NOMO-1 treated with DMSO at 0.1 percent for 48 hours (cell line): ENCODE data around the gene FETUB.
"Not testable (repeated sequence)": the region's sequence is repeated elsewhere in the genome, so short reads cannot be mapped to it uniquely, and the experiment has no call there.

Experiments
- DNase-seq: peaks from one replicate; lab custom pipeline; 2025; ENCODE audit not compliant: unreplicated experiment; lab: John Stamatoyannopoulos, UW

FETUB gene

DNA sequence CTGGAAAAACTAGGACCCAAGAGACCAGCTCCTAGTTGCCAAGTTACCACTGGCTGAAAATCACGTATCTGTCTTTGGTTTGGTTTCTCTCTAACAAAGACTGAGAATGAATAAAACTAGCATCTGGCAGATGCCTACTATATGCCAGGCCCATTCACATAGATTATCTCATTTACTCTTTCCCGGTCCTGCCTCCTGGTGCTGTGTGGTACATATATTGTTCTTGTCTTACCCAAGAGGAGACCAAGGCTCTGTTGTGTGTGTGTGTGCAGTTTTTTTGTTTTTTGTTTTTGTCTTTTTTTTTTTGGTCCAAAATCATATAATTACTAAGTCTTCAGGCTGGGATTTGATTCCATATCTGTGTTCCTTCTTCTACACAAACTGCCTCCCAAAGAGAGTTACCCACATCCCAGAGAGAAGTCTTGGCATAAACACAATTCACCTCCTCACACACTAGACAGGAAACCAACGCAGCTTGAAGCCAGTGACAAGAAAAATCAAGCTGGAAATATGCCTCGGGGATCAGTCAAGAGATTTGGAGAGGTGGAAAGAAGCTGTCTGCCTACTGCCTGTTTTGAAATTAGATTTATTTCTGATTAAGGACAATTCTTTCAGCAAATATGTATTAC lies 26.4 kb upstream of the FETUB start:
- no peak for DNase-seq

GRCh38 chr3:186614266-186614596 lies 26.0 kb upstream of the FETUB start:
- no peak for DNase-seq

DNA sequence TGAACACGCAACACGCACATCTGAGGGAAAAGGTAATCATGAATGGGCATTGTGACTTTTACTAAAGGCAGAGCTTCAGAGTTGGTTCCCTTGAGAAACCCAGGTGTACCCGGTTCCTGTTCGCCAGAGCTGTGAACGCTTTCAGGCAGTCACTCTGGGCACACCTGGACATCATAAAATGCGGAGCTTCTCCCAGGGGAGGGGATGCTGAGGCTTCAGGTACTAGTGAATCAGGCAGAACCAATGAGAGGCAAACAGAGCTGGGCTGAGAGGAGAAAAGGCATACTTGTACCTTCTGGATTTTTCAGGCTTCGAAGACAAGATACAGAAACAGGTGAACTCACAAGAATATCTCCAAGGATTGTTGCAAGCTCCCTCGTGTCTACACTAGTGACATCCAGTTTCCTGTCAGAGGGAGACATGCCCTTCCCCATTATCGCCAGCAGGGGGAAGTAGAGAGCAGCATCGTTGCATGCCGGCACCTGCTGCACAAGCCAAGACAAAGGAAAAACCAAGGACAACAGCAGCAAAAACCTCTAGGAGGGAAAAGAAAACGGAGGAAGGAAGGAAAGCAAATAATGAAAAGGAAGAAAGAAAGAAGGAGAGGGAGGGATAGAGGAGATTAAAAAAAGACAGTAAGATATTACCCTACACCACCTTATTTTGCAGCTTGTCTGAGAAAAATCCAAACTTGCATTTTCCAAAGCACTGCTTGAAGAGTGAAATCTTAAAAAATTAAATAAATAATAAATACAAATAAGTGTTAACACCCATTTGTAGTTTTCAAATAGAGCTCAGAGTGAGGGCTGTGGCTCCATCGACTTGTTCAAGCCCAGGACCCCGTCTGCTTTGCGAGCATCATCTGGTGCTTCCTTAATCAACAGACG lies 25.4 kb upstream of the FETUB start:
- peak; percentile 76 for DNase-seq

- DNase-seq = no peak
Observed at GRCh38 chr3:186616299-186616617, 23.9 kb upstream of the FETUB start.

- peak; percentile 88 for DNase-seq
Observed at GRCh38 chr3:186617036-186617946, 22.9 kb upstream of the FETUB start.

DNA sequence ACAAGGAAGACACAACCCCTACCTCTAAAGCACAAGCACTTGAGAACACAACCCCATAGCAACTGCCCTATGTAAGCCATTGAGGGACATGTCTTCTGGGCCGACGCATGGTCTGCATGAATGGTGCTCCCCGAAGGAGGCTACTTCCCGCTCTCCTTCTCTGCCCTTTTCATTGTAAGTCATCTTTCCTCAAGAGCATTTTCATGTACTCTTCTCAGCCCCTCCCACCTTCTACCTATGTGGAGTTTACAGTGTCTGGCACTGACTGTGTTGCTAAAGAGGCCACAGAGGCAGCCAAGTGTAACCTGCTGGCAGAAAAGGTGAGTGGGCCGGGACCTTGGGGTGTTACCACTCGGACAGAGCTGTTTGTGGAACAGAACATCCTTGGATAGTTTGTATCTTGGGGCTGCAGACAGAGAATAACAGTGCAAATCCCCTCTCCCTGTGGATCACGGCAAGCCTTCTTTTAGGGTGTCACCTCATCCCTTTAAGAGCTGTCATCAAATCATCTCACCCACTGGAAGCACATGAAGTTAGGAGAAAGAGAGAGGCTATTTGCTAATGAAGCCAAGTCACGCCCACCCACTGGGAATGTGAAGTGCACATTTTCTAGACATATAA lies 21.8 kb upstream of the FETUB start:
- no peak for DNase-seq

DNA sequence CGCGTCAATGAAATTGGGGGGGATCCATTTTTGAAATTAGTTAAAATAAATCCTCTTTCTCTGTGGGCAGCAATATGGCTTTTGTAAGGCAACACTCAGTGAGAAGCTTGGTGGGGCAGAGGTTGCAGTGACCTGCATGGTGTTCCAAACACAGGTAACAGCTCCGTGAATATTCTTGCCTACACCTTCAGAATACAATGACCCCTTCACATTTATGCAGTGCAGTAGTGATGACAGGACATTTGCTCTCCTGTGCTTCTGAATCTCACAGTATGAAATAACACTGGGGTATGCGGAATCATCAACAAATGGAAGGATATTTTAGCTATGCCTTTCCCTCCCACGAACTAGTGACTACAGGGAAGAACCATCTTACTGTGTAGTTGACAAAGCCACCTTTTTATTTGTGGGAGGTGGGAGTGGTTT lies 20.4 kb upstream of the FETUB start:
- DNase-seq = no peak

- no peak for DNase-seq
Observed at GRCh38 chr3:186620213-186621092, 19.7 kb upstream of the FETUB start.

- no peak for DNase-seq
Observed at GRCh38 chr3:186621894-186622650, 18.1 kb upstream of the FETUB start.

DNA sequence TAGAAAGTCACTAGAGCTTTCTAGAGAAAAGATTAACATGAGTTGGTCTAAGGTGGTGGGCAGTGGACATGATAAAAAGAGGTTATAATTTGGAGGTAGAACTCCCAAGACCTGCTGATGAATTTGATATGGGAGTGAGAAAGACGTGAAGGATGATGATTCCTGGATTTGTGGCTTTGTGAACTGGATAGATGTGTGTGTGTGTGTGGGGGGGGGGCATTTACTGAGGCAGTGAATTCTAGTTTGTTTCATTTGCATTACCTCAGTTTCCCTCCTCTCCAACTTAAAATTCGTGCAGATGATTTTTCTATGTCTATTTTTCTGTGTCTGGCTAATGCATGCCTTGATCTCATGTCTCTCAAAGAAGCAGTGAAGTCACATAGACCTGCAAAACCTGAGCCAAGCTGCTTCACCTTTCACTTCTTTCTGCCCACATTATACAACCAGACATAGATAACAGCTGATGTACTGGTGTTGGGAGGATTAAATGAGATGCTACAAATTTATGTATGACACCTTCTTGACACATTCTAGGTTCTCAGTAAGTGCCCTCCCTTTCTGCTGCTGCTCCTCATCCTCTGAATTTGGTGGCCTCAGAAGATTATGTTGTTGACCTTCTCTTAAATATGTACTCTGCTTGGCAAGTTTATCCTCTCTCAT lies 17.4 kb upstream of the FETUB start:
- no peak for DNase-seq

DNA sequence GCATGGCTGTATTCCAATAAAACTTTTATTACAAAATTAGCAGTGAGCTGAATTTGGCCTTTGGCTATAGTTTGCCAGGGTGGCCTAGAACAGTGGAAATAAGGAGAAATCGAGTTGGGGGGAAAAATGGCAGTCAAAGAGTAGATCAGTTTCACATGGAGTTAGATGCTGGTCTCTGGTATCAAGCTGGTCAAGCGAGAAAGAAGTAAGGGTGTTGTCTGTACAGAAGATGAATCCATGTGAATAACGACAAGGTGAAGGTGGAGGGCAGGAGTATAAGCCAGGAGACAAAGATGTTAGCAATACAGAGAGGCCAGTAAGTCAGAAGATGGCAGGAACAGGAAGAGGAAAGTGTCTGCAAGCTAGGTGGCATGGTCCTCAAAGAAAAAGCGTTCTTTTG lies 15.6 kb upstream of the FETUB start:
- no peak for DNase-seq

GRCh38 chr3:186625600-186626042 lies 14.6 kb upstream of the FETUB start:
- DNase-seq = no peak

- no peak for DNase-seq
Observed at GRCh38 chr3:186626254-186626847, 13.8 kb upstream of the FETUB start.

- no peak for DNase-seq
Observed at GRCh38 chr3:186627852-186628414, 12.3 kb upstream of the FETUB start.

GRCh38 chr3:186628756-186629155 lies 11.4 kb upstream of the FETUB start:
- no peak for DNase-seq

- DNase-seq = no peak
Observed at GRCh38 chr3:186630950-186631641, 9.1 kb upstream of the FETUB start.

GRCh38 chr3:186633481-186633880 lies 6.7 kb upstream of the FETUB start:
- DNase-seq = no peak

GRCh38 chr3:186634207-186634606 lies 6.0 kb upstream of the FETUB start:
- not testable (repeated sequence) for DNase-seq
